ENCODE measurements around the gene SETD2. TPM values are rescaled to one million over a fixed set of nuclear protein-coding genes. Genes with fewer than 3 reads are reported as not detected.

The SETD2 gene
- total and polyA plus RNA-seq, 2 of the 8 experiments (the other 6 are each of a cell fraction or from before 2014, with no cell fraction given), result 15.7 to 46.3 TPM

GRCh38 chr3:46977811-46978195, 186.1 kb downstream of the SETD2 start (continued):
- no peak for TF ChIP-seq CHD7 (IDR thresholded peaks at IDR 0.05; ENCODE audit: insufficient replicate concordance, low read length)
- TF ChIP-seq EP300 (IDR thresholded peaks at IDR 0.05; ENCODE audit: borderline replicate concordance in 1 of 2, low read depth in 2 of 2, low read length in 2 of 2), result no peak
- TF ChIP-seq SIRT6 (IDR thresholded peaks at IDR 0.05; ENCODE audit: low read length), result no peak
- TF ChIP-seq TAF7 (optimal IDR thresholded peaks at IDR 0.05; ENCODE audit: borderline replicate concordance, low read depth, low read length), result no peak
- TF ChIP-seq FOSL1 (IDR thresholded peaks at IDR 0.05; ENCODE audit: insufficient read depth, low read depth, low read length), result no peak

Measured in H1 (cell line).